ENCODE data around the gene SULT1B1.
A peak's percentile ranks its signal among the peaks of the same experiment; 100 is the strongest.

The SULT1B1 gene

GRCh38 chr4:69749771-69750170 is 10.6 kb downstream of the SULT1B1 start:
- no peak for DNase-seq (ENCODE audit: low spot score)

GRCh38 chr4:69748173-69748572 is 12.2 kb downstream of the SULT1B1 start:
- peak; percentile 8 for DNase-seq (ENCODE audit: low spot score)

DNA sequence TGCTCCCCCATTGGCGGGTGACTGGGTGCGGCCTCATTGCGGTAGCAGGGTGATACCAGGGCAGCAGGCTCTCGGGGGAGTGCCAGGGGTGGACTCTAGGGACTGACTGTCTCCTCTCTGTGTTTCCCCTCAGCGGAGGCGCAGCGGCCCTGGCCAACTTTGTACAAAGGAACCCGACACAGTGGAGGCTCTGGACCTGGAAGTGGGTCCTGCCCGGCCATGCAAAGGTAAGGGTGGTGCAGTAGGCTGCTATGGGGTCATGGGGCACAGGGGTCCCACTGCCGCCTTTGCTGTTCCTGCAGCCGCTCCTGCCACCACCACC is 16.3 kb downstream of the SULT1B1 start:
- DNase-seq (ENCODE audit: low spot score): no peak

DNA sequence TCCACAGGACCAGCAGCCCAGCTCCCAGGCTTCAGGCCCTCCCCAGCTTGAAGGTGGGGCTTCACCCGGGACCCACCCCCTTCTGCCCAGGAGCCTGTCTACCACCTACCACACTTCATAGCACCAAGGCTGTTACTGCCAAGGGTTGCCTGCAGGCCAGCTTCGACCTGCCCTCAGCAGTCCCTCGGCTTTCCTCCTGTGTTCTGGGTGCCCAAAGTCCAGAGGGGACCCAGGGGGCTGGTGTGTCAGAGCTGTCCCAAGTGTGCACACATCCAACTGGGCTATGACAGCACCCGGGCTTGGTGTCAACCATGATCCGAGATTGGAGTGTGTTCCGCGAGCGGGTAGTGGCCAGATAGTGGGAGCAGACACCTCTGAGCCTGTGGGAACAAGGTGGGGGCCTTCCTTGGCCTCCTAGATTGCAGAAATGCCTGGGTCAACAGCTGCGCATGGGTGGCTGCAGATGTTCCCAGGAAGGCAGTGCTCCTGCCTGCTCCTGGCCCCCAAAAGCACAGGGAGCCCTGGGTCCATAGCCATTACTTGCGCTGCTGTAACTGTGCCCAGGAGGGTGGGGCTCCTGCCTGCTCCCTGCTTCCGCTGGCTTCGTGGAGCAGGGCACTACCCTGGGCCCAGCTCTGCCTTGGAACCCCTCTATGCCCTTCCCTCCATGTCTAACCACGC is 16.8 kb downstream of the SULT1B1 start:
- DNase-seq (ENCODE audit: low spot score): no peak

DNA sequence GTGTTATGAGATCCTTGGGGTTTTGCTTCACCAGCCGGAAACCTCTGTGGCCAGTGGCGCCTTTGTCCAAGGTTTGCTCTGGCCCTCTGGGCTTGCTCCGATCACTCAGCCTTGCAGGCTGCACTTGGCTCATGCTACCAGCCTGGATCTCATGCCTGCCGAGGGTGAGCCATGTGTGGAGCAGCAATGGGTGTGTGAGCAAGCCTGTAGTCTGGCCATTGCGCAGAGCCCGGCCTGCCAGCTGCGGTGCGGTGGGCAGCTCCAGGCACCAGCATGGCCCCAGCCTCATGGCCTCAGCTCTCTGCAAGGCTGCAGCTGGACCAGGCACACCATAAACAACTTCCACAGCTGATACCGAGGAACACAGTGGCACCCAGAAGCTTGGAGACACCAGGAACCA is 17.8 kb downstream of the SULT1B1 start:
- DNase-seq (ENCODE audit: low spot score): no peak

DNA sequence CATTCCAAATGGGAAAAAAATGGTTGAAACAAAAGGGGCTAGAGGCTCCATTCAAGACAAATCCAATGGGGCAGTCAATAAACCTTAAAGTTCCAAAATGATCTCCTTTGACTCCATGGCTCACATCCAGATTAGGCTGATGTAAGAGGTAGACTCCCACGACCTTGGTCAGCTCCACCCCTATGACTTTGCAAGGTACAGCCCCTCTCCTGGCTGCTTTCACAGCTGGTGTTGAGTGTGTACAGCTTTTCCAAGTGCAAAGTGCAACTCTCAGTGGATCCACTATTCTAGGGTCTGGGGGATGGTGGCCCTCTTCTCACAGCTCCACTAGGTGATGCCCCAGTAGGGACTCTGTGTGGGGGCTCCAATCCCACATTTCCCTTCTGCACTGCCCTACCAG is 21.5 kb downstream of the SULT1B1 start:
- DNase-seq (ENCODE audit: low spot score): no peak

- DNase-seq (ENCODE audit: low spot score): no peak
These were observed 25.3 kb downstream of the SULT1B1 start for GRCh38 chr4:69735119-69735518.

- no peak for DNase-seq (ENCODE audit: low spot score)
These were observed 28.6 kb downstream of the SULT1B1 start for GRCh38 chr4:69731847-69732246.

- DNase-seq (ENCODE audit: low spot score): no peak
These were observed 29.2 kb downstream of the SULT1B1 start for GRCh38 chr4:69731241-69731640.

DNA sequence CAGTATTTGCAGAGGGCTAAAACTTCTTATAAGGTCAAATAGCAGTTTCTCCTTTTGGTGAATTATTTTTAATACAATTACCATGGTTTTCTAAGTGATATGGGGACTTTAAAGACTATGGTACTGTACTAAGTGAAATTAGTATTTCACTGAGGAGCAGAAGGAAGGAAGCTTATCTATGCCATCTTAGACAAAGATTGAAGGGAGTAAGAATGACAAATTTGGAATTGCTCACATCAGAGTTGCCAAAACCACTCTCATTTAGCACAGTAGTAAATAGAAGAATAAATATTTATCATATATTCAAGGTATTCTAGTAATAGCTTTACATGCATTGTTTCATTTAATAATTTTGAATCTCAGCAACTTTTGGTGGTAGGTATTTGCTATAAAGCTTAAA is 30.4 kb downstream of the SULT1B1 start:
- DNase-seq (ENCODE audit: low spot score): no peak

GRCh38 chr4:69727926-69728325 is 32.5 kb downstream of the SULT1B1 start:
- no peak for DNase-seq (ENCODE audit: low spot score)

GRCh38 chr4:69727426-69727825 is 33.0 kb downstream of the SULT1B1 start:
- no peak for DNase-seq (ENCODE audit: low spot score)

GRCh38 chr4:69726971-69727370 is 33.4 kb downstream of the SULT1B1 start:
- no peak for DNase-seq (ENCODE audit: low spot score)

GRCh38 chr4:69718396-69719271 is 41.8 kb downstream of the SULT1B1 start:
- no peak for DNase-seq (ENCODE audit: low spot score)

GRCh38 chr4:69717778-69718177 is 42.6 kb downstream of the SULT1B1 start:
- no peak for DNase-seq (ENCODE audit: low spot score)

GRCh38 chr4:69716654-69717053 is 43.8 kb downstream of the SULT1B1 start:
- DNase-seq (ENCODE audit: low spot score): no peak

GRCh38 chr4:69714086-69714485 is 46.3 kb downstream of the SULT1B1 start:
- no peak for DNase-seq (ENCODE audit: low spot score)

GRCh38 chr4:69713593-69713992 is 46.8 kb downstream of the SULT1B1 start:
- DNase-seq (ENCODE audit: low spot score): no peak

GRCh38 chr4:69710580-69710979 is 49.8 kb downstream of the SULT1B1 start:
- DNase-seq (ENCODE audit: low spot score): no peak

GRCh38 chr4:69708211-69708610 is 52.2 kb downstream of the SULT1B1 start:
- no peak for DNase-seq (ENCODE audit: low spot score)

DNA sequence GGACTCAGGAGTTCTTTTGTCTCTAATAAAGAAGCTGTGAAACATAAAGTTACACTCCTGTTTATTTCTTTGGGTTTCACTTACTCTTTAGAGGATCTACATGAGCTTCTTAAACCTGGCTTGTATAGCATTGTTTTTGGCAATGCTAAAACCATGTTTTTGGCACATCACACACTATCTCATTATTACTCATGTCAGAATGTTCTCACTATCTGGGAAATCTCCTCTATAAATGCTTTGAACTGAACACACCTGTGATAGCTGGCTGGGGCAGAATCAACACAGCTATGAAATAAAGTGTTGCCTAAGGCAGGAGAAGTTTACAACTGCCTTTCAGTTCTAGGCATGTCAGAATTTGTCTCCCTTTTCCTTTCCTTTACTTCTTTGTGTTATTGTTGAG is 52.6 kb downstream of the SULT1B1 start:
- no peak for DNase-seq (ENCODE audit: low spot score)

DNA sequence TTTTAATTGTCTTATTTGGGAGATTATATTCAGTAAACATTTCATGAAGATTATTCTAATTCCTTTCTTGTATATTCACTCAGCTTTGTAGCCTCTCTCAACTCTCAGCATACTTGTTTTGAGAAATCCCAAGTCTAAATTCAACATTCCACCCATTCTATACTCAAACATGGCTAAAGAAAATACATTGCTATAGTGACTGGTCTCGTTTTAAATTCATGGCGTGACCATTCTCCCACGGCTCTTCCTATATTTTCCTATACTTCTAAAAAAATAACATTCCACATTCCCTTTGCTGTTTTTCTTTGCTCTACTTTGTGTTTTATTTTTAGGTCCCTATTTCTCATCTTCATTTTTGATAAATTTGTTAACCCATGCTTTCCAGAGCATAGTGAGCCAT is 58.2 kb downstream of the SULT1B1 start:
- DNase-seq (ENCODE audit: low spot score): no peak

DNA sequence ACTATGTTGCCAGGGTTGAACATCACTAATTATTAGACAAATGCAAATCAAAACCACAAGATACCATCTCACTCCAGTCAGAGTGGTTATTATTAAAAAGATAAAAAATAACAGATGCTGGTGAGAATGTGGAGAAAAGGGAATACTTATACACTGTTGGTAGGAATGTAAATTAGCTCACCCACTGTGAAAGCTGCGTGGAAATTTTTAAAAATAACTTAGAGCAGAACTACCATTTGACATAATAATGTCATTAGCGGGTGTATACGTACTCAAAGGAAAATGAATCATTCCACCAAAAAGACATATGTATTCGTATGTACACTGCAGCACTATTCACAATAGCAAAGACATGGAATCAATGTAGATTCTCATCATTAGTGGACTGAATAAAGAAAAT is 58.7 kb downstream of the SULT1B1 start:
- no peak for DNase-seq (ENCODE audit: low spot score)
